Colonic mucosa (tissue), 4 donors: ENCODE results near the gene NUS1. TPM values are rescaled to one million over a fixed set of nuclear protein-coding genes. Genes with fewer than 3 reads are reported as not detected.
"Not testable (repeated sequence)": the region's sequence is repeated elsewhere in the genome, so short reads cannot be mapped to it uniquely, and the experiment has no call there.

Source experiments
- DNase-seq: peaks from one replicate; pipeline ENCODE4 v3.0.0-alpha.2; 2020
- H3K27ac ChIP-seq: fragments of 200-600 bp; one replicate; pipeline ENCODE4 v1.8.0; 2021
- H3K27me3 ChIP-seq: fragments of 200-600 bp; one replicate; pipeline ENCODE4 v1.8.0; 2021
- H3K36me3 ChIP-seq: fragments of 200-600 bp; one replicate; pipeline ENCODE4 v1.8.0; 2021
- H3K4me1 ChIP-seq: fragments of 200-600 bp; one replicate; pipeline ENCODE4 v1.8.0; 2021; ENCODE audit warnings: mild to moderate bottlenecking
- H3K4me3 ChIP-seq: fragments of 200-600 bp; one replicate; pipeline ENCODE4 v1.8.0; 2021
- H3K9ac ChIP-seq, 2 donors: one replicate each; pipeline ENCODE4 v1.7.0; 2013; ENCODE audit warnings: control low read depth in 2 of 2, low read depth in 2 of 2, low read length in 2 of 2
- H3K9me3 ChIP-seq: fragments of 200-600 bp; one replicate; pipeline ENCODE4 v1.8.0; 2021
- CTCF ChIP-seq: fragments of 200-600 bp; IDR thresholded peaks from one replicate; pipeline ENCODE4 v1.8.0; 2022; ENCODE audit warnings: antibody characterized with exemption, mild to moderate bottlenecking
- intact Hi-C: fragments of 100-400 bp; cut with DNase I; formaldehyde crosslinking; loops from one replicate; pipeline ENCODE4 v1.14.1; 2022
- total RNA-seq, 2 donors: library from RNA; stranded (reverse); fragmentation: NEBNext Ultra II Directional in 1 of 2; extraction: Animal tissue kit (Norgen Biotek cat#: 25700) in 1 of 2; gene quantifications; one replicate each; pipeline ENCODE4 v1.2.1, GENCODE V29; 2021
- donor health status: healthy.
- donor health status: DM: no; HTN: no; CAD: no.
- donor health status: DM: no; HTN: no; CAD: no.

NUS1 gene
- total RNA-seq, 2 donors from 2014 or later: 30.5 to 33.5 TPM

GRCh38 chr6:117728626-117729025 is 53.4 kb downstream of the NUS1 start:
- no peak for DNase-seq
- Histone ChIP-seq H3K27ac (no peak overlapping the region), H3K4me1 (no peaks in the 10 kb centered on the region), H3K9ac (no peak overlapping the region), H3K27me3 (no peaks in the 10 kb centered on the region), H3K36me3 (no peaks in the 10 kb centered on the region), H3K4me3 (no peak overlapping the region), H3K9me3 (no peaks in the 10 kb centered on the region)
- intact Hi-C loops: no loop called here
- TF ChIP-seq CTCF: no peak

GRCh38 chr6:117729613-117730012 is 54.3 kb downstream of the NUS1 start:
- Histone ChIP-seq H3K27me3 (no peaks in the 10 kb centered on the region), H3K9me3 (no peaks in the 10 kb centered on the region), H3K27ac (no peak overlapping the region), H3K4me1 (no peaks in the 10 kb centered on the region), H3K9ac (no peak overlapping the region), H3K4me3 (no peak overlapping the region), H3K36me3 (no peaks in the 10 kb centered on the region)
- no peak for DNase-seq
- TF ChIP-seq CTCF: no peak
- intact Hi-C loops: no loop called here

GRCh38 chr6:117733341-117733740 is 58.1 kb downstream of the NUS1 start:
- H3K4me3 ChIP-seq: no peak overlapping the region
- intact Hi-C loops: no loop called here
- no peaks in the 10 kb centered on the region for H3K4me1 ChIP-seq
- H3K27me3 ChIP-seq: no peaks in the 10 kb centered on the region
- DNase-seq: no peak
- no peak overlapping the region for H3K9ac ChIP-seq
- no peaks in the 10 kb centered on the region for H3K9me3 ChIP-seq
- no peak for TF ChIP-seq CTCF
- H3K36me3 ChIP-seq: no peaks in the 10 kb centered on the region
- no peak overlapping the region for H3K27ac ChIP-seq

- DNase-seq: no peak
- intact Hi-C loops: no loop called here
- TF ChIP-seq CTCF: no peak
- no peaks in the 10 kb centered on the region for H3K9me3 ChIP-seq
- H3K4me1 ChIP-seq: no peaks in the 10 kb centered on the region
- H3K9ac ChIP-seq: no peak overlapping the region
- no peak overlapping the region for H3K27ac ChIP-seq
- H3K36me3 ChIP-seq: no peaks in the 10 kb centered on the region
- no peaks in the 10 kb centered on the region for H3K27me3 ChIP-seq
- no peak overlapping the region for H3K4me3 ChIP-seq
These were observed 64.6 kb downstream of the NUS1 start for GRCh38 chr6:117739869-117740268.

- no peaks in the 10 kb centered on the region for H3K9me3 ChIP-seq
- TF ChIP-seq CTCF: no peak
- no peak overlapping the region for H3K4me3 ChIP-seq
- H3K9ac ChIP-seq: no peak overlapping the region
- no peak for DNase-seq
- intact Hi-C loops: no loop called here
- no peaks in the 10 kb centered on the region for H3K27me3 ChIP-seq
- H3K27ac ChIP-seq: no peak overlapping the region
- no peaks in the 10 kb centered on the region for H3K36me3 ChIP-seq
- H3K4me1 ChIP-seq: no peaks in the 10 kb centered on the region
These were observed 65.3 kb downstream of the NUS1 start for GRCh38 chr6:117740605-117741004.

GRCh38 chr6:117750675-117751074 is 75.4 kb downstream of the NUS1 start:
- intact Hi-C loops, H3K9ac ChIP-seq, DNase-seq, H3K4me1 ChIP-seq, H3K27ac ChIP-seq, H3K27me3 ChIP-seq, H3K36me3 ChIP-seq, H3K4me3 ChIP-seq, H3K9me3 ChIP-seq: not testable (repeated sequence)

Other genes starting within 250 kb of the NUS1 start
- gene ROS1, start 249.5 kb upstream of the NUS1 start, total RNA-seq: 1 to 10 TPM in 1 of 2 donors, under 1 TPM in 1; 0.99 to 1.9 TPM
- 10 to 100 TPM; 16.3 to 17.2 TPM for gene DCBLD1, start 192.8 kb upstream of the NUS1 start, total RNA-seq
- gene GOPC, start 73.0 kb upstream of the NUS1 start, total RNA-seq: 10 to 100 TPM; 21.0 to 28.4 TPM
- gene SLC35F1, start 231.8 kb downstream of the NUS1 start, total RNA-seq: 1 to 10 TPM in 1 of 2 donors, under 1 TPM in 1; 0.25 to 1.1 TPM